ENCODE measurements around the gene MCOLN3.

DNA sequence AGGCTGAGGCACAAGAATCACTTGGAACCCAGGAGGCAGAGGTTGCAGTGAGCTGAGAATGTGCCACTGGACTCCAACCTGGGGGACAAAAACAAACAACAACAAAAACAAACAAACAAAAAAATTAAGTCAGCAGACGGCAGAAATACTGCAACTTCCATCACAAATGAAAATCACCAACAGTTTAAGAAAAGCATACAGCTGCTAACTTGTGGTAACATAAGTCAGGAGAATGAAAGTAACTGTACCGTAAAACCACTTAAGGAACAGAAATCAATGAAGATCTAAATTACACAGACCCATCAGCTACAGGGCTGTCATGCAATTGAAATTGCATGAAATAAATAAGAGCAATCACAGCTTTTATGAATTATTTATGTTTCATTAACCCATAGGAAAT, 76.3 kb downstream of the MCOLN3 start:
- TF ChIP-seq, protein P1, sequence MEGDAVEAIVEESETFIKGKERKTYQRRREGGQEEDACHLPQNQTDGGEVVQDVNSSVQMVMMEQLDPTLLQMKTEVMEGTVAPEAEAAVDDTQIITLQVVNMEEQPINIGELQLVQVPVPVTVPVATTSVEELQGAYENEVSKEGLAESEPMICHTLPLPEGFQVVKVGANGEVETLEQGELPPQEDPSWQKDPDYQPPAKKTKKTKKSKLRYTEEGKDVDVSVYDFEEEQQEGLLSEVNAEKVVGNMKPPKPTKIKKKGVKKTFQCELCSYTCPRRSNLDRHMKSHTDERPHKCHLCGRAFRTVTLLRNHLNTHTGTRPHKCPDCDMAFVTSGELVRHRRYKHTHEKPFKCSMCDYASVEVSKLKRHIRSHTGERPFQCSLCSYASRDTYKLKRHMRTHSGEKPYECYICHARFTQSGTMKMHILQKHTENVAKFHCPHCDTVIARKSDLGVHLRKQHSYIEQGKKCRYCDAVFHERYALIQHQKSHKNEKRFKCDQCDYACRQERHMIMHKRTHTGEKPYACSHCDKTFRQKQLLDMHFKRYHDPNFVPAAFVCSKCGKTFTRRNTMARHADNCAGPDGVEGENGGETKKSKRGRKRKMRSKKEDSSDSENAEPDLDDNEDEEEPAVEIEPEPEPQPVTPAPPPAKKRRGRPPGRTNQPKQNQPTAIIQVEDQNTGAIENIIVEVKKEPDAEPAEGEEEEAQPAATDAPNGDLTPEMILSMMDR (IDR thresholded peaks at IDR 0.05): no peak
- TF ChIP-seq POLR2AphosphoS5 (IDR thresholded peaks at IDR 0.05; ENCODE audit: low read depth, low read length): no peak
